GM11168 (cell line): ENCODE results near the gene TUBG2.

ENCODE experiments used
- in situ Hi-C: fragments of 300-500 bp; cut with MboI; formaldehyde crosslinking; loops from one replicate; pipeline ENCODE4 v1.12.0; 2022; ENCODE audit warnings: low sequenced_read_pairs; ENCODE audit not compliant: unreplicated experiment

Gene TUBG2

DNA sequence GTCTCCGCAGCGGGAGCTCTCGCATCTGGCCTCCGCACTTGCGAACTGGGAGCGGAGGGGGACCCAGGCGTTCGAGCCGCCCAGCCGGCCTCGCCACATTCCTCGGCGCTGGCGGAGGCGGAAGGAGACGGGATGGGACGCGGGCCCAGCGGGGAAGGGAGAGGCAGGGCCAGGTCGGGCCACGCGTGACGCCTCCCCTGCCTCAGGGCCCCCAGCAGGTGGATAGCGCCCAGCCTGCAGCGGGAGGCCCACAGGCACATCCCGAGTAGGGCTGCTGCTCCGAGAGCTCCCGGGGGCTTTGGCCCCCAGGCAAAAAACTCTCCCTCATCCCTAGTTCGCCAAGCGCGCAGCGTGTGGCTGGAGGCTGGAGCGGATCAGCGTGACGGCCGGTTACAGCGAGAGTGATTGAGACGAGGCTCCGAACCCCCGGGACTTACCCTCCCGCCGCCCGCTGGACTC, 16.9 kb downstream of the TUBG2 start:
- in situ Hi-C loops = no loop called here

DNA sequence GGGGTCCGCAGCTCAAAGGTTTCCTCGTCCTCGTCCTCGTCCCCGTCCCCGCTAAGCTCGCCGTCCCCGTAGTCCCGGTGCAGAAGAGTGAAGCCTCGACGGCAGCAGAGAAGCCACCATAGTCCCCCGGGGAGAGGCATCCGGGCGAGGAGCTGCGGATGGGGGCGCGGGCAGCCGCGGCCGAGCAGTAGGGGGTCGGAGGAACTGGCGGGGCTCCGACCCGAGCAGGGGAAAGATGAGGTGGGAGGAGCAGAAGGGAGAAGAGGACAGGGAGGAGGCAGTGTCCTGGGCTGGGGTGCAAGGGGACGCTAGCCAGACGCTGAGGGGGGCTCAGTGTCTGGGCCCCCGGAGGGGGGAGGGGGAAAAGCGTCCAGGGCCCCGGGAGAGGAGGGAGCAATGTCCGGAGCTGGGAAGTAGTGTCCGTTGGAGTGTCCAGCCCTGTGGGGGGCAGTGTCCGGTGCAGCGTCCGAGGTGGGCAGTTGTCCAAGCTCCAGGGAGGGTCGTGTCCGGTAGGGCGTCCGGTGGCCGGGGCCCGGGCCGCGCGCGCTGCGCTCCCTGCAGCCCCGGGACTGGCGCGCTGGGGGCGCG, 17.4 kb downstream of the TUBG2 start, which contains the start of gene PLEKHH3:
PLEKHH3 (minus strand) TSS at position 571 of the 588 bp plus-strand sequence; CDS start at position 140, 431 bp downstream.
- in situ Hi-C loops = no loop called here

DNA sequence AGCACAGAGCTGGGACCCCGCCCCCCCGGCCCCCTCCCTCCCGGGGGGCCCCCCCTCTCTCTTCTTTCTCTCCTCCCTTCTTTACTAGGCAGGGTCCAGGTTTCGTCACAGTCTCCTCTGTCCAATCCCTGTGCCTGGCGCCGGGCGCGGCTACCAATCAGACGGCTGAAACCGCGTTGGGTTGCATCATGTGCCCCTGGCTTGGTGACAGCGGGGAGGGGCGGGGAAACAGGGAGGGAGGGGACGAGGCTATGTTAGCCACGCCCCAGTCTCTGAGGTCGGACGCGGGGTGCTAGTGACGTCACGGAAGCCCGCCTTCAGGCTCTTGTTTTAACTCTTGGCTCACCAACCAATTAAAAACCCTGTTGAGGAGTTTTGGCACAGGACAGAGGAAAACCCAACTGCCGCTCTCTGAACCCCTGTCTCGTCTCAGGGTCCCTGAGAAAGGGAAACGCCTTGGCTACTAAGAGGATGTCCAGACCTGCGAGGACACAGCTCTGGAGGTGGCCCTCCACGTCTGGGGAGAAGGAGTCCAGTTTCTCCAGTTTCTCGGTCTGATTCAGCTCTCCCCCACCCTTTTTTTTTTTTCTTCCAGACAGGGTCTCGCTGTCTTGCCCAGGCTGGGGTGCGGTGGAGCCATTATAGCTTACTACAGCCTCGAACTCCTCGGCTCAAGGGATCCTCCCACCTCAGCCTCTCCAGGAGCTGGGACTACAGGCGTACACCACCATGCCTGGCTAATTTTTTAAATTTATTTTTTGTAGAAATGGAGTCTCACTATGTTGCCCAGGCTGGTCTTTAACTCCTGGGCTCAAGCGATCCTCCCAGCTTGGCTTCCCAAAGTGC, 18.2 kb downstream of the TUBG2 start:
- in situ Hi-C loops = no loop called here

DNA sequence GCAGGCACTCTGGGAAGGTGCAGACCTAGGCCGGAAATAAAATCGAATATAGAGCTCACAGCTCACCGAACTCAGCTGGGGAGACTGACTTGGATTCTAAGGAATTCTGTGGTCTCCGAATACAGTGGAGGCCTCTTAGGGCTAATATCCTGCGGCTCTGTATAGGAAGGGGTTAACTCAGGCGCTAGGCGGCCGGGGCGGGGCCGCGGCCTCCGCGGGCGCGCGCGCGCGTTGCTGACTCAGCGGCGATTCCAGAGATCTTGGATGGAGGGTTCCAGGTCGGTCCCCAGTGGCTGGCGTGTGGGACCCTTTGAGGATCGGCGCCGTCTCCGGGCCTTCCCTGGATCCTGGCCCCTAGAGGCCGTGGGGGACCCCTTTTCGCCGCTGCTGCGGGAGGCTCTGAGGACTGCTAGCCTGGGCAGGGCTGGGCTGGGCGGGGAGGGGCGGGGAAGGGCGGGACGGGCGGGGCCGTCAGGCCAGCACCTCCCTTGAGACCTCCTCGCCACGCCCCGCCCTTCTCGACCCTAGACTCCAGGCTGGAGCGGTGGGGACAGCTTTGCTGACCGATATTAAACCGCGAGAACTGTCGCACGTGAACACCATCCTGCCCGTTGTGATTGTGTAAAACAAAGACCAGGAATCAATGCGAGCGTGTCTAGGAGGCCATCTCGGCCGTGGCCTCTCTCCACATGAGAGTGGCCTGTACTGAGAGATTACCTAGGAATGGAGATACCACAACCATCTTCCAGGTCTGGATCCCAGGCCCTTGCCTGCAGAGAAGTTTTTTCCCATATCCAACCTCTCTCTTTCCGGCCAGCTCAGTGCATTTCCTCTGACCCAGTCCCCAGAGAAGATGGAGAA, 19.1 kb downstream of the TUBG2 start:
- in situ Hi-C loops = no loop called here

DNA sequence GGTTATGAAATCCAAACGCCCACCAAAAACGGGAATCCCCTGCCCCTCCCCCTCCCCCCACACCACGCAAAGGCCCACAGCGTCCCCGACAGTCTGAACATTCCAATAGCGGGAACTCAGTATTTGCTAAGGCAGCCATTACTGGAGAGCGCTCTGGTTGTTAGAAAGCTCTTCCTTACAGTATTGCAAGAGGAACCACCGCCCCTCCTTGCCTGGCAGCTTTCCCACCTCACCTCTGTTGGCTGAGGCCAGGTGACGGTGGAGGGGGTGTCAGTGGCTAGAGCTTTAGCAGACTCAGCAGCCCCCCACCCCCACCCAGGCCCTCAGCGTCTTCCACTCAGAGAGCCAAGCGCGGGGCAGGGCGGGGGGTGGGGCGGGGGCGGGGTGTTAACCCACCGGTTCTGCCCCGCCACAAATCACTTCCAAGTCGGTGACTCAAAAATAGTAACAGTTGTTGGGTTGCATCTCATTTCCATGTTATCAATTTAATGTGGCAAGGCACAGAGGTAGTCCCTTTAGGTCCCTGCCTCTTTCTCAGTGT, 19.9 kb downstream of the TUBG2 start:
- in situ Hi-C loops = no loop called here

DNA sequence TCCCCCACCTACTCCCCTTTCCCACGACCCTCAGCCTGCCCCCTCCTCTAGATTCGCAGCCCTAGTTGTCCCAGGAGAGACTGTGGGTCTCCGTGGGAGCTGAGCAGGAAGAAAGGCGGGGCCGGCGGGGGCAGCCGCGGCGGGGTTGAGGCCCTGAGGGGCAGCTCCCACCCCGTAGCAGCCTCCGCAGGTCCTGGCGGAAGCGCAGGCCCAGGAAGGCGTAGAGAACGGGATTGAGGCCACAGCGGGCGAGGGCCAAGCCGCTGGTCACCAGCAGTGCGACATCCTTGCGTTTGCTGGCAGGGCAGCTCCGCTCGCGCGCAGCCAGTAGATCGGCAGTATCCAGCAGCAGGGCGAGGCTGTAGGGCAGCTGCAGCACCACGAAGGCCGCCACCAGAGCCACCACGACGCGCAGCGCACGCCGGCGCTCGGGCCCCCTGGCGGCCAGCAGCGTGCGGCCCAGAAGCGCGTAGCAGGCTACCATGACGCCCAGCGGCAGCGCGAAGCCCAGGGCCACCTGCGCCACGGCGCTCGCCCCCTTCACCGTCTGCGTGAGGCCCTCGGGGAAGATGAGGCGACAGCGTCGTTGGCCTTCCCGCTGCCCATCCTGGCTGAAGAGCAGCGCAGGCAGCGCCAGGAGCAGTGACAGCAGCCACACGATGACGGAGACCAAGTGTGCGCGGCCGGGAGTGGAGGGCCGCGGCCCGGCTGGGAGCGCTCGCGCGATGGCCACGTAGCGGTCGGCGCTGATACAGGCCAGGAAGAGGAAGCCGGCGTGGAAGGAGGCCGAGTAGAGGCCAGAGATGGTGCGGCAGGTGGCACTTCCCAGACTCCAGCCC, 20.6 kb downstream of the TUBG2 start:
- in situ Hi-C loops = no loop called here

DNA sequence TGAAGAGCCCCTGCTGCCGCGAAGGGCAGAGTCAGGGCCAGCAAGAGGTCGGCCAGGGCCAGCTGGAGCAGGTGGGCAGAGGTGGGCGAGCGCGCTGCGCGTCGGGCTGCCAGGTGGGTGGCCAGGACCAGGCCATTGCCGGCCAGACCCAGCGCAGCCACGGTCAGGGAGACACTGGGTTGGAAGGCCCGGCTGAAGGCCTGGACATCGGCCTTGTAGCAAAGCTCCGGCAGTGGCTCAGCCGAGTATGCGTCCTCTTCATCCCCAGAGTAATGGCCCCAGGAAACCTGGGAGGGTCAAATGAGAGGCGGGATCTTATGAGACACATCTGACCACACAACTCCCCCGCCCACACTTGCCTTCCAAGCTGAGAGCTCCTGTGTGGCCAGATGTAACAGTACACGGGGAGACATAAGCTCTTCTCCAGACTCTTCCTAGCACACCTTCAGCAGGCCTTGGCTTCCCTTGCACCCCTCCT, 21.3 kb downstream of the TUBG2 start:
- in situ Hi-C loops = no loop called here

DNA sequence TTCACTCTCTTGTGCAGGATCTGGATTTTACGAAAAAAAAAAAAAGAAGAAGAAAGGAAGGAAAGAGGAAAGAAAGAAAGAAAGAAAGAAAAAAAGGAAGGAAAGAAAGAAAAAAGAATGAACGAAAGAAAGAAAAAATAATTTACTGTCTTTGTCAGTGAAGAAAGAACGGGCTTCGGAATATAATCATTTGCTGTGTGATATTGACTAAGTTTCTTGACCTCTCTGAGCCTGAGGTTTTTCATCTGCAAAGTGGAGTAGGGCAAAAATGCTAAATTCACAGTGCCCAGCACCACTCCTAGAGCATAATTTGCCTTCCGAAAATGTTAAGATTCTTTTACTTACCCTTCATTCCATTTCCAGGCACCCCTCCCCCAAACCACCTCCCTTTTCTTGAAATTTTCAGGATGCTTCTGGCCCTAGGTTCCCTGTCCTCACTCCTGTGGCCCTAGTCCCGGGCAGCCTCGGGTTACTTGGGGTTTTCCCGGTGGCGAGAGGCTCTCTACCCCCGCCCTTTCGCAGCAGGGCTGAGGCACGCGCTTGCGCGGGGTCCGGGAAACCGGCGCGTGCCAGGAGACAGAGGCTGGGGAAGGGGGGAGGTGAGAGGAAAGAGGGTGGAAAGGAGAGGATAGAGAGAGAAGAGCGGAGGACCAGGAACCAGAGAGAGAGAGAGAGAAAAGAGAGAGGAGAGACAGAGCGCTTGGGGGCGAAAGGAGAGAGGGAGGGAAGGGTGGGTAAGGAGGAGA, 23.1 kb downstream of the TUBG2 start, which contains the start of gene CNTNAP1:
CNTNAP1 (plus strand) TSS at position 556 of the 746 bp plus-strand sequence. CDS start 299 bp downstream, outside the sequence.
- in situ Hi-C loops = no loop called here

DNA sequence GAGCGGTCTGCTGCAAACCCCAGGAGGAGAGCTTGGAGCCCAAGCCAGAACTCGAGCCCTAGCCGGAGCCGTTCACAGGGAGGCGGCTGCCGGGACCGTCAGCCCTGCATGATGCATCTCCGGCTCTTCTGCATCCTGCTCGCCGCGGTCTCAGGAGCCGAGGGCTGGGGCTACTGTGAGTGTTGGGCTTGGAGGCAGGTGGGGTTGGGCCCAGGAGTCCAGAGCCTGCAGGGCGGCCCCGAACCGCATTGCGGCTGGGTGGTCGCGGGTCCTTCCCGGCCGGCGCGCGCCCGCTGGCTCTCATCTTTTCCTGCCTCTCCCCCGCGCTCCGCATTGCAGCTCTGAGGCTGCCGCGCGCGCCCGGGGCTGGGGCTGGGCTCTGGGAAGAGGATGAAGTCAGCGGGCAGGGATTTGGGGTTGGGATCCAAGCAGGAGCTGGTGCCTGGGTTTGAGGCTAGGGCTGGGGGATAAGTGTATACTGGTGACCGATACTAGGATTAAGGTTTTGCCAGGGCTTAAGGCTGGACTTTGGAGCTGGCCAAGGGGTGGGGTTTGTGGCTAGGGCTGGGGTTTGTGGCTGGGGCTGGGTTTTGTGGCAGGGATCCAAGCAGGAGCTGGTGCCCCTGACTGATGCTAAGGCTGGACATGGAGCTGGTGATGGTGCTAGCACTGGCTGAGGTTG, 23.8 kb downstream of the TUBG2 start:
- in situ Hi-C loops = no loop called here

DNA sequence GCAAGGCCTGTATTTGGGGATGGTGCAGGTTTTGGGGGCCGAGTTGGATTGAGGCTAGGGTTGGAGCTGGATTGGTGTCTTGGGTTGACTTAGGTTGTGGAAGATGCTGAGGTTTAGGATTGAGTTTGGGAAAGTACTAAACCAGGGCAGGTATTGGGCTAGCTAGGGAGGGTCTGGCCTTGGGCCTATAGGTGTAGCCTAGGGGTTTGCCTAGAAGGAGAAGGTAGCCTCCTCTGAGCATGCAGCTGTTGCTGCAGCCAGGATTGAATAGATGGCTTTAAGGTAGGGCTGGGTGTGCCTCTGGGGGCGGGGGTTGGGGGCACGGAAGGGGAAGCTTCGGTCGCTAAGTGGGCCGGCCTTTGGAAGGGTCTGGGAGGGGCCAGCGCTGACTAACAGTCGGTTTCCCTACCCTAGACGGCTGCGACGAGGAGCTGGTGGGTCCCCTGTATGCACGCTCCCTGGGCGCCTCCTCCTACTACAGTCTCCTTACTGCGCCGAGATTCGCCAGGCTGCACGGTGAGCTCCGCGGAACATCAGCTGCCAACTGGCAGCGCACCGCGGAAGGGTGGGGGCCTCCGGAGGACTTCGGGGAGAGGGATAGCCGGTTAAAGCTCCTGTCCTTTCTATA, 24.4 kb downstream of the TUBG2 start:
- in situ Hi-C loops = no loop called here

DNA sequence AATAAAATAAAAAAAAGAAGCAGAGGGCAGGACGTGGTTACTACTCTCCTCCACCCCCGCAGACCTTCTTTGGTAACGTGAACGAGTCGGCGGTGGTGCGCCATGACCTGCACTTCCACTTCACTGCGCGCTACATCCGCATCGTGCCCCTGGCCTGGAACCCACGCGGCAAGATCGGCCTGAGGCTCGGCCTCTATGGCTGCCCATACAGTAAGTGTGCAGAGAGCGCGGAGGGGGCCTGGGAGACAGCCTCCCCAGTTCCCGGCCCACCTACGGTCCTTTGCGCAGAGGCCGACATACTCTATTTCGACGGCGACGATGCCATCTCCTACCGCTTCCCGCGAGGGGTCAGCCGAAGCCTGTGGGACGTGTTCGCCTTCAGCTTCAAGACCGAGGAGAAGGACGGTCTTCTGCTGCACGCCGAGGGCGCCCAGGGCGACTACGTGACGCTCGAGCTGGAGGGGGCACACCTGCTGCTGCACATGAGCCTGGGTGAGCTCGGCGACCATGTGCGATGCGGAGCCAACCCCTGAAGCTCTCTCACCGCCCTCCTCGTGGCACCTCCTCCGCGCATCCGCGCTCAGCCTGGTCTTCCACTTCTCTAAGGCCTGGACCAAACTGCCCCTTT, 26.0 kb downstream of the TUBG2 start:
- in situ Hi-C loops = no loop called here

DNA sequence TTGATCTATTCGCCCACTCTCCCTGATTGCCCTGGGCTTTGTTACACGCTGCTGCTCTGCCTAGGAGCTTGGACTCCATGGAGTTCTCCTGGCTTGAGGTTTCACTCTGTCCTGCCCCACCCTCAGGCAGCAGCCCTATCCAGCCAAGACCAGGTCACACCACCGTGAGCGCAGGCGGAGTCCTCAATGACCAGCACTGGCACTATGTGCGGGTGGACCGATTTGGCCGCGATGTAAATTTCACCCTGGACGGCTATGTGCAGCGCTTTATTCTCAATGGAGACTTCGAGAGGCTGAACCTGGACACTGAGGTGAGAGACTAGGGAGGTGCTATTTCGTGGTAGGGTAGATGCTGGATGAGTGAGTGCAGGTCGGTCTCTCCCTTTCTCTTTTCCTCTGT, 26.7 kb downstream of the TUBG2 start:
- in situ Hi-C loops = no loop called here

DNA sequence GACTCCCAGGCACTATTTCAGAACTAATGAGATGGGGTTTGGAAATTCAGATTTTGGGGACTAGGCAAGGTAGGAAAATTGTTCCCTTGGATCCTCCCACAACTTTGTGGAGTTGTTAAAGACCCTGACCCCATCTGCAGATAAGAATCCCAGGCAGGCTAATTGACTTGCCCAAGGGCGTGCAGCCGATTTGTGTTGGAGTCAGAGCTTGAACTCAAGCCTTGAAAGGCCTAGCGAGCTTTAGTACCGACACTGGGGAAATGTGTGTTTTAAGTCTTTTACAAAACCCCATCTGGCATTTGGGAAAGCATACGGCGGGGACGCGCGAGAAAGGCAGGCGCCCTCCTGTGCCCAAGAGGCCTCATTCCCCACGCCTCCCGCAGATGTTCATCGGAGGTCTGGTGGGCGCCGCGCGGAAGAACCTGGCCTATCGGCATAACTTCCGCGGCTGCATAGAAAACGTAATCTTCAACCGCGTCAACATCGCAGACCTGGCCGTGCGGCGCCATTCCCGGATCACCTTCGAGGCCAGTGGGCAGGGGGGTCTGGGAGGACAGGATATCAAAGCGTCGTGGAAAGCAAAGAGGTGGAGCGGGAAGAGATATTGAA, 27.5 kb downstream of the TUBG2 start:
- in situ Hi-C loops = no loop called here

DNA sequence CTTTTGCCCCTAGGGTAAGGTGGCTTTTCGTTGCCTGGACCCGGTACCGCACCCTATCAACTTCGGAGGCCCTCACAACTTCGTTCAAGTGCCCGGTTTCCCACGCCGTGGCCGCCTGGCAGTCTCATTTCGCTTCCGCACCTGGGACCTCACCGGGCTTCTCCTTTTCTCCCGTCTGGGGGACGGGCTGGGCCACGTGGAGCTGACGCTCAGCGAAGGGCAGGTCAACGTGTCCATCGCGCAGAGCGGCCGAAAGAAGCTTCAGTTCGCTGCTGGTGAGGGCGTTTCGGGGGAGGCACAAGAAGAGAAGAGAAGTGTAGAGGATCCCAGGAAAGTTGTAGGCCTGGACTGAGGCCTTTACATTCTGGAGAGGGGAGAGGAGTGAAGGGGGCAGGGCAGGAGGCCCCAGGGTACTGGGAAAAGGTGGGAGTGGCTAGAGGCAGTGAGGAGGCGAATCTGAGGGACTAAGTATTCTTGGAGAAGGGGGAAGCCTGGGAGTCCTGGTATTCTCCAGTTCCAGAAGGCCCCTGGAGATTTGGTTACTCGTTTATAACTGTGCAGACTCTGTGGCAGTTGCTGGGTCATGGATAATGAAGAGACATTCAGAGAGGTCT, 28.7 kb downstream of the TUBG2 start:
- in situ Hi-C loops = no loop called here

DNA sequence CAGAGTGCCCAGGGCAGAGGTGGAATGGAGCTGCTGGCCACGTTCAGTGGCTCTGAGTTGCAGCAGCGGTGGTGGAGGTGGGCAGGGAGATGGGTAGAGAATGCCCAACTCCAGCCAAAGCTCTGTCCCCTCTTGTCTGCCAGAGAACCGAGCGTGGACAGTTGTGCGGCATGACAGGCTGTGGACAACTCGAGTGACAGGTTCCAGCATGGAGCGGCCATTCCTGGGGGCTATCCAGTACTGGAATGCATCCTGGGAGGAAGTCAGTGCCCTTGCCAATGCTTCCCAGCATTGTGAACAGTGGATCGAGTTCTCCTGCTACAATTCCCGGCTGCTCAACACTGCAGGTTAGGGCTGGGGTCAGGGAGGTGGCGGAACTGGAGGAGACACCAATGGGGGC, 31.5 kb downstream of the TUBG2 start:
- in situ Hi-C loops = no loop called here

DNA sequence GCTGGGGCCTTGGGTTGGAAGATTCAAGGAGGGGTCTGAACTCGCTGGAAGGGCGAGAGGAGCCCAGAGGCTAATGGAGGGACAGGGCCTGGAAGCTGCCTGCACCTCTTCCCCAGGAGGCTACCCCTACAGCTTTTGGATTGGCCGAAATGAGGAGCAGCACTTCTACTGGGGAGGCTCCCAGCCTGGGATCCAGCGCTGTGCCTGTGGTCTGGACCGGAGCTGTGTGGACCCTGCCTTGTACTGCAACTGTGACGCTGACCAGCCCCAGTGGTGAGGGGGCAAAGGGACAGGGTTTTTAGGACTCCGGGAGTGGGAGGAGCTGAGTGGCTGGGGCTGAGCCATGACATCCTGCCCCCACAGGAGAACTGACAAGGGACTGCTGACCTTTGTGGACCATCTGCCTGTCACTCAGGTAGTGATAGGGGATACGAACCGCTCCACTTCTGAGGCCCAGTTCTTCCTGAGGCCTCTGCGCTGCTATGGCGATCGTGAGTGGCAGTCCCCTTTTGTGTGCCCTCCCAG, 32.0 kb downstream of the TUBG2 start:
- in situ Hi-C loops = no loop called here
